ENCODE data around the gene OR10A3.

DNA sequence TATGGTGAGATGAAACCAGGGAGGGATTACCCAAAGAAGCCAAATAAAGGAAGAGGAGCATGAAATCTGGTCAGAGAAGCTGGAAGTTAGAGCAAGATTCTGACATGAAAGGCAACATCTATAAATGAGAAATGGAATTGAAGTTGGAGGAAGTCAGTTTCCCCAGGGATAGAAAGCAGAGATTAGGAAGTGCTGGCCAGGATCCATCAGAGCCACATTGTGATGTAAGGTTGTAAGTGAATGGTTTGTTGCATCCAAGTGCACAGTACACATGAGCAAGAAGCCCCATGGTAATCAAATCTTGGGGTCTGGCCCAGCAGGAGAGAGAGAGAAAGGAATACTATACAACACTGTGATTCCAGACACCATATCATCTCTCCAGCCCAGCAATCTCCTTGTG, 30.3 kb upstream of the OR10A3 start:
- TF ChIP-seq, protein P1, sequence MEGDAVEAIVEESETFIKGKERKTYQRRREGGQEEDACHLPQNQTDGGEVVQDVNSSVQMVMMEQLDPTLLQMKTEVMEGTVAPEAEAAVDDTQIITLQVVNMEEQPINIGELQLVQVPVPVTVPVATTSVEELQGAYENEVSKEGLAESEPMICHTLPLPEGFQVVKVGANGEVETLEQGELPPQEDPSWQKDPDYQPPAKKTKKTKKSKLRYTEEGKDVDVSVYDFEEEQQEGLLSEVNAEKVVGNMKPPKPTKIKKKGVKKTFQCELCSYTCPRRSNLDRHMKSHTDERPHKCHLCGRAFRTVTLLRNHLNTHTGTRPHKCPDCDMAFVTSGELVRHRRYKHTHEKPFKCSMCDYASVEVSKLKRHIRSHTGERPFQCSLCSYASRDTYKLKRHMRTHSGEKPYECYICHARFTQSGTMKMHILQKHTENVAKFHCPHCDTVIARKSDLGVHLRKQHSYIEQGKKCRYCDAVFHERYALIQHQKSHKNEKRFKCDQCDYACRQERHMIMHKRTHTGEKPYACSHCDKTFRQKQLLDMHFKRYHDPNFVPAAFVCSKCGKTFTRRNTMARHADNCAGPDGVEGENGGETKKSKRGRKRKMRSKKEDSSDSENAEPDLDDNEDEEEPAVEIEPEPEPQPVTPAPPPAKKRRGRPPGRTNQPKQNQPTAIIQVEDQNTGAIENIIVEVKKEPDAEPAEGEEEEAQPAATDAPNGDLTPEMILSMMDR (IDR thresholded peaks at IDR 0.05): no peak
- no peak for TF ChIP-seq EZH2phosphoT487 (IDR thresholded peaks at IDR 0.05)
- TF ChIP-seq EZH2 (IDR thresholded peaks at IDR 0.05): no peak
